ENCODE results near the gene SCML1.

The SCML1 gene

GRCh38 chrX:17736856-17737709, at the start of gene SCML1:
Gene SCML1, plus strand, starts transcription at chrX:17737493. Its CDS starts 6,694 bp downstream, at chrX:17744187.
- DNase-seq: peak; percentile 96

- no peak for DNase-seq
These were observed 49.6 kb upstream of the SCML1 start for GRCh38 chrX:17687648-17688047.

GRCh38 chrX:17689971-17690409, 47.3 kb upstream of the SCML1 start:
- peak; percentile 84 for DNase-seq

- peak; percentile 54 for DNase-seq
These were observed 44.5 kb upstream of the SCML1 start for GRCh38 chrX:17692709-17693346.

GRCh38 chrX:17697191-17697590, 40.1 kb upstream of the SCML1 start:
- DNase-seq: peak; percentile 19

GRCh38 chrX:17700976-17701375, 36.3 kb upstream of the SCML1 start:
- DNase-seq: no peak

- no peak for DNase-seq
These were observed 34.1 kb upstream of the SCML1 start for GRCh38 chrX:17703201-17703600.

- DNase-seq: no peak
These were observed 32.1 kb upstream of the SCML1 start for GRCh38 chrX:17705211-17705610.

- peak; percentile 76 for DNase-seq
These were observed 30.6 kb upstream of the SCML1 start for GRCh38 chrX:17706676-17707075.

GRCh38 chrX:17707731-17708130, 29.6 kb upstream of the SCML1 start:
- DNase-seq: no peak

- DNase-seq: no peak
These were observed 26.4 kb upstream of the SCML1 start for GRCh38 chrX:17710871-17711301.

GRCh38 chrX:17713288-17713687, 24.0 kb upstream of the SCML1 start:
- peak; percentile 1 for DNase-seq

GRCh38 chrX:17718649-17719165, 18.6 kb upstream of the SCML1 start:
- no peak for DNase-seq

GRCh38 chrX:17719711-17720110, 17.6 kb upstream of the SCML1 start:
- DNase-seq: no peak

- no peak for DNase-seq
These were observed 15.6 kb upstream of the SCML1 start for GRCh38 chrX:17721715-17722114.

- DNase-seq: no peak
These were observed 12.1 kb upstream of the SCML1 start for GRCh38 chrX:17725181-17725580.

GRCh38 chrX:17732138-17732783, 5.0 kb upstream of the SCML1 start:
- peak; percentile 2 for DNase-seq

- DNase-seq: no peak
These were observed 1.9 kb upstream of the SCML1 start for GRCh38 chrX:17735406-17735805.

GRCh38 chrX:17736478-17736855, 826 bp upstream of the SCML1 start:
- no peak for DNase-seq

GRCh38 chrX:17737710-17737985, 355 bp downstream of the SCML1 start:
- no peak for DNase-seq

GRCh38 chrX:17737986-17738713, 857 bp downstream of the SCML1 start:
- DNase-seq: peak; percentile 23

- DNase-seq: peak; percentile 19
These were observed 1.6 kb downstream of the SCML1 start for GRCh38 chrX:17738737-17739535.

Measured in fibroblast of skin of right quadriceps (primary cell).